ENCODE results near the gene FOXN3.

FOXN3 gene

GRCh38 chr14:89405712-89406111 is 11.3 kb downstream of the FOXN3 start:
- Histone ChIP-seq H4K20me1 (ENCODE audit: insufficient read depth, low read length, poor library complexity, severe bottlenecking) (peaks cover 75% of the 10 kb centered on the region), H3K27me3 (ENCODE audit: insufficient read depth, low read length, poor library complexity, severe bottlenecking) (no peaks in the 10 kb centered on the region), H3K9me3 (ENCODE audit: insufficient read depth, low read depth, low read length) (no peaks in the 10 kb centered on the region), H3K4me2 (ENCODE audit: low read depth, low read length, poor library complexity, severe bottlenecking) (no peak overlapping the region), H3K9ac (ENCODE audit: low read depth, low read length, poor library complexity, severe bottlenecking) (no peak overlapping the region), H3K36me3 (ENCODE audit: insufficient read depth, low read length) (peaks cover 31% of the 10 kb centered on the region; the same call in 1 of the 2 replicates), H3F3A (ENCODE audit: low read depth) (no peaks in the 10 kb centered on the region), H2AFZ (ENCODE audit: low read length) (no peak overlapping the region), H3K9me2 (replicated peaks; ENCODE audit: low read depth, low read length) (no peaks in the 10 kb centered on the region), H3K4me1 (ENCODE audit: insufficient read depth, low read length, poor library complexity, severe bottlenecking) (peaks cover 41% of the 10 kb centered on the region), H3K79me2 (ENCODE audit: insufficient read depth, low read length) (peaks cover 100% of the 10 kb centered on the region), H3K4me3 (ENCODE audit: low read length, poor library complexity, severe bottlenecking) (no peak overlapping the region)
- TF ChIP-seq CTCF (conservative IDR thresholded peaks at IDR 0.05; ENCODE audit: low read length) = no peak
- TF ChIP-seq EZH2phosphoT487 (IDR thresholded peaks at IDR 0.05; ENCODE audit: borderline replicate concordance) = no peak

GRCh38 chr14:89402363-89402762 is 14.7 kb downstream of the FOXN3 start:
- Histone ChIP-seq H3K4me1 (ENCODE audit: insufficient read depth, low read length, poor library complexity, severe bottlenecking) (peaks cover 16% of the 10 kb centered on the region), H3K9me3 (ENCODE audit: insufficient read depth, low read depth, low read length) (no peaks in the 10 kb centered on the region), H3K79me2 (ENCODE audit: insufficient read depth, low read length) (peaks cover 100% of the 10 kb centered on the region), H4K20me1 (ENCODE audit: insufficient read depth, low read length, poor library complexity, severe bottlenecking) (peaks cover 64% of the 10 kb centered on the region), H3K4me2 (ENCODE audit: low read depth, low read length, poor library complexity, severe bottlenecking) (no peak overlapping the region), H3F3A (ENCODE audit: low read depth) (no peaks in the 10 kb centered on the region), H3K9me2 (replicated peaks; ENCODE audit: low read depth, low read length) (no peaks in the 10 kb centered on the region), H3K9ac (ENCODE audit: low read depth, low read length, poor library complexity, severe bottlenecking) (no peak overlapping the region), H3K4me3 (ENCODE audit: low read length, poor library complexity, severe bottlenecking) (no peak overlapping the region), H2AFZ (ENCODE audit: low read length) (no peak overlapping the region), H3K27me3 (ENCODE audit: insufficient read depth, low read length, poor library complexity, severe bottlenecking) (no peaks in the 10 kb centered on the region), H3K36me3 (ENCODE audit: insufficient read depth, low read length) (peaks cover 7% of the 10 kb centered on the region; the same call in 1 of the 2 replicates)
- no peak for TF ChIP-seq CTCF (conservative IDR thresholded peaks at IDR 0.05; ENCODE audit: low read length)
- TF ChIP-seq EZH2phosphoT487 (IDR thresholded peaks at IDR 0.05; ENCODE audit: borderline replicate concordance) = no peak

- Histone ChIP-seq H3K27me3 (ENCODE audit: insufficient read depth, low read length, poor library complexity, severe bottlenecking) (no peaks in the 10 kb centered on the region), H3K9ac (ENCODE audit: low read depth, low read length, poor library complexity, severe bottlenecking) (no peak overlapping the region), H4K20me1 (ENCODE audit: insufficient read depth, low read length, poor library complexity, severe bottlenecking) (peaks cover 64% of the 10 kb centered on the region), H3K36me3 (ENCODE audit: insufficient read depth, low read length) (peaks cover 9% of the 10 kb centered on the region; the same call in 1 of the 2 replicates), H3K4me3 (ENCODE audit: low read length, poor library complexity, severe bottlenecking) (no peak overlapping the region), H3K4me1 (ENCODE audit: insufficient read depth, low read length, poor library complexity, severe bottlenecking) (peaks cover 13% of the 10 kb centered on the region), H2AFZ (ENCODE audit: low read length) (no peak overlapping the region), H3F3A (ENCODE audit: low read depth) (no peaks in the 10 kb centered on the region), H3K9me3 (ENCODE audit: insufficient read depth, low read depth, low read length) (no peaks in the 10 kb centered on the region), H3K9me2 (replicated peaks; ENCODE audit: low read depth, low read length) (no peaks in the 10 kb centered on the region), H3K4me2 (ENCODE audit: low read depth, low read length, poor library complexity, severe bottlenecking) (no peak overlapping the region), H3K79me2 (ENCODE audit: insufficient read depth, low read length) (peaks cover 100% of the 10 kb centered on the region)
- TF ChIP-seq CTCF (conservative IDR thresholded peaks at IDR 0.05; ENCODE audit: low read length) = no peak
Measured at GRCh38 chr14:89401761-89402160, 15.3 kb downstream of the FOXN3 start.
